GM23338 (cell line): ENCODE measurements around the gene CKM.

ENCODE experiments used
- CREB1 ChIP-seq: fragments of 250-450 bp; sonication (Bioruptor Pico); IDR thresholded peaks from 2 replicates; pipeline ENCODE4 v1.5.0; 2020; ENCODE audit warnings: low read depth, mild to moderate bottlenecking, moderate library complexity
- ETS1 ChIP-seq: IDR thresholded peaks from 2 replicates; pipeline ENCODE4 v1.6.1; 2016; ENCODE audit warnings: antibody characterized with exemption
- EZH2 ChIP-seq: fragments of 200-600 bp; sonication (generic); IDR thresholded peaks from one replicate; pipeline ENCODE4 v1.8.0; 2017; ENCODE audit warnings: antibody characterized with exemption, mild to moderate bottlenecking, low read depth; ENCODE audit not compliant: unreplicated experiment
- EZH2phosphoT487 ChIP-seq: fragments of 200-600 bp; sonication (generic); IDR thresholded peaks from one replicate; pipeline ENCODE4 v1.8.1; 2018; ENCODE audit warnings: antibody characterized with exemption; ENCODE audit not compliant: unreplicated experiment
- JUNB ChIP-seq: IDR thresholded peaks from one replicate; pipeline ENCODE4 v1.6.1; 2016; ENCODE audit warnings: antibody characterized with exemption; ENCODE audit not compliant: unreplicated experiment
- POLR2AphosphoS5 ChIP-seq: IDR thresholded peaks from 2 replicates; pipeline ENCODE4 v1.6.1; 2016; ENCODE audit warnings: antibody characterized with exemption, low read depth
- REST ChIP-seq: IDR thresholded peaks from one replicate; pipeline ENCODE4 v1.6.1; 2018; ENCODE audit warnings: antibody characterized with exemption; ENCODE audit not compliant: unreplicated experiment
- STAT1 ChIP-seq: IDR thresholded peaks from one replicate; pipeline ENCODE4 v1.6.1; 2016; ENCODE audit warnings: antibody characterized with exemption; ENCODE audit not compliant: unreplicated experiment
- TF ChIP-seq, protein P1 (sequence below), 2 experiments: fragments of 200-600 bp in 1 of 2; sonication (generic) in 1 of 2; conservative IDR thresholded peaks; 2 replicates each; pipeline versions ENCODE4 v1.5.1 to v1.6.1; 2016 to 2017; ENCODE audit warnings: antibody characterized with exemption in 2 of 2, low read depth in 2 of 2, mild to moderate bottlenecking in 2 of 2, moderate library complexity in 1 of 2
- TF ChIP-seq, protein P2 (sequence below): fragments of 250-450 bp; sonication (Bioruptor Pico); IDR thresholded peaks from 2 replicates; pipeline ENCODE4 v1.5.0; 2020; ENCODE audit warnings: mild to moderate bottlenecking, moderate library complexity

GRCh38 chr19:45262570-45262969 is 60.1 kb downstream of the CKM start:
- no peak for TF ChIP-seq POLR2AphosphoS5
- TF ChIP-seq, protein P1, sequence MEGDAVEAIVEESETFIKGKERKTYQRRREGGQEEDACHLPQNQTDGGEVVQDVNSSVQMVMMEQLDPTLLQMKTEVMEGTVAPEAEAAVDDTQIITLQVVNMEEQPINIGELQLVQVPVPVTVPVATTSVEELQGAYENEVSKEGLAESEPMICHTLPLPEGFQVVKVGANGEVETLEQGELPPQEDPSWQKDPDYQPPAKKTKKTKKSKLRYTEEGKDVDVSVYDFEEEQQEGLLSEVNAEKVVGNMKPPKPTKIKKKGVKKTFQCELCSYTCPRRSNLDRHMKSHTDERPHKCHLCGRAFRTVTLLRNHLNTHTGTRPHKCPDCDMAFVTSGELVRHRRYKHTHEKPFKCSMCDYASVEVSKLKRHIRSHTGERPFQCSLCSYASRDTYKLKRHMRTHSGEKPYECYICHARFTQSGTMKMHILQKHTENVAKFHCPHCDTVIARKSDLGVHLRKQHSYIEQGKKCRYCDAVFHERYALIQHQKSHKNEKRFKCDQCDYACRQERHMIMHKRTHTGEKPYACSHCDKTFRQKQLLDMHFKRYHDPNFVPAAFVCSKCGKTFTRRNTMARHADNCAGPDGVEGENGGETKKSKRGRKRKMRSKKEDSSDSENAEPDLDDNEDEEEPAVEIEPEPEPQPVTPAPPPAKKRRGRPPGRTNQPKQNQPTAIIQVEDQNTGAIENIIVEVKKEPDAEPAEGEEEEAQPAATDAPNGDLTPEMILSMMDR (conservative IDR thresholded peaks at IDR 0.05; ENCODE audit: low read depth in 2 of 2) = no peak
- TF ChIP-seq EZH2phosphoT487 = no peak
- no peak for TF ChIP-seq STAT1
- no peak for TF ChIP-seq CREB1 (CRISPR knock-in tag)
- no peak for TF ChIP-seq EZH2
- TF ChIP-seq ETS1 = no peak
- TF ChIP-seq REST = no peak
- no peak for TF ChIP-seq JUNB
- TF ChIP-seq, protein P2, sequence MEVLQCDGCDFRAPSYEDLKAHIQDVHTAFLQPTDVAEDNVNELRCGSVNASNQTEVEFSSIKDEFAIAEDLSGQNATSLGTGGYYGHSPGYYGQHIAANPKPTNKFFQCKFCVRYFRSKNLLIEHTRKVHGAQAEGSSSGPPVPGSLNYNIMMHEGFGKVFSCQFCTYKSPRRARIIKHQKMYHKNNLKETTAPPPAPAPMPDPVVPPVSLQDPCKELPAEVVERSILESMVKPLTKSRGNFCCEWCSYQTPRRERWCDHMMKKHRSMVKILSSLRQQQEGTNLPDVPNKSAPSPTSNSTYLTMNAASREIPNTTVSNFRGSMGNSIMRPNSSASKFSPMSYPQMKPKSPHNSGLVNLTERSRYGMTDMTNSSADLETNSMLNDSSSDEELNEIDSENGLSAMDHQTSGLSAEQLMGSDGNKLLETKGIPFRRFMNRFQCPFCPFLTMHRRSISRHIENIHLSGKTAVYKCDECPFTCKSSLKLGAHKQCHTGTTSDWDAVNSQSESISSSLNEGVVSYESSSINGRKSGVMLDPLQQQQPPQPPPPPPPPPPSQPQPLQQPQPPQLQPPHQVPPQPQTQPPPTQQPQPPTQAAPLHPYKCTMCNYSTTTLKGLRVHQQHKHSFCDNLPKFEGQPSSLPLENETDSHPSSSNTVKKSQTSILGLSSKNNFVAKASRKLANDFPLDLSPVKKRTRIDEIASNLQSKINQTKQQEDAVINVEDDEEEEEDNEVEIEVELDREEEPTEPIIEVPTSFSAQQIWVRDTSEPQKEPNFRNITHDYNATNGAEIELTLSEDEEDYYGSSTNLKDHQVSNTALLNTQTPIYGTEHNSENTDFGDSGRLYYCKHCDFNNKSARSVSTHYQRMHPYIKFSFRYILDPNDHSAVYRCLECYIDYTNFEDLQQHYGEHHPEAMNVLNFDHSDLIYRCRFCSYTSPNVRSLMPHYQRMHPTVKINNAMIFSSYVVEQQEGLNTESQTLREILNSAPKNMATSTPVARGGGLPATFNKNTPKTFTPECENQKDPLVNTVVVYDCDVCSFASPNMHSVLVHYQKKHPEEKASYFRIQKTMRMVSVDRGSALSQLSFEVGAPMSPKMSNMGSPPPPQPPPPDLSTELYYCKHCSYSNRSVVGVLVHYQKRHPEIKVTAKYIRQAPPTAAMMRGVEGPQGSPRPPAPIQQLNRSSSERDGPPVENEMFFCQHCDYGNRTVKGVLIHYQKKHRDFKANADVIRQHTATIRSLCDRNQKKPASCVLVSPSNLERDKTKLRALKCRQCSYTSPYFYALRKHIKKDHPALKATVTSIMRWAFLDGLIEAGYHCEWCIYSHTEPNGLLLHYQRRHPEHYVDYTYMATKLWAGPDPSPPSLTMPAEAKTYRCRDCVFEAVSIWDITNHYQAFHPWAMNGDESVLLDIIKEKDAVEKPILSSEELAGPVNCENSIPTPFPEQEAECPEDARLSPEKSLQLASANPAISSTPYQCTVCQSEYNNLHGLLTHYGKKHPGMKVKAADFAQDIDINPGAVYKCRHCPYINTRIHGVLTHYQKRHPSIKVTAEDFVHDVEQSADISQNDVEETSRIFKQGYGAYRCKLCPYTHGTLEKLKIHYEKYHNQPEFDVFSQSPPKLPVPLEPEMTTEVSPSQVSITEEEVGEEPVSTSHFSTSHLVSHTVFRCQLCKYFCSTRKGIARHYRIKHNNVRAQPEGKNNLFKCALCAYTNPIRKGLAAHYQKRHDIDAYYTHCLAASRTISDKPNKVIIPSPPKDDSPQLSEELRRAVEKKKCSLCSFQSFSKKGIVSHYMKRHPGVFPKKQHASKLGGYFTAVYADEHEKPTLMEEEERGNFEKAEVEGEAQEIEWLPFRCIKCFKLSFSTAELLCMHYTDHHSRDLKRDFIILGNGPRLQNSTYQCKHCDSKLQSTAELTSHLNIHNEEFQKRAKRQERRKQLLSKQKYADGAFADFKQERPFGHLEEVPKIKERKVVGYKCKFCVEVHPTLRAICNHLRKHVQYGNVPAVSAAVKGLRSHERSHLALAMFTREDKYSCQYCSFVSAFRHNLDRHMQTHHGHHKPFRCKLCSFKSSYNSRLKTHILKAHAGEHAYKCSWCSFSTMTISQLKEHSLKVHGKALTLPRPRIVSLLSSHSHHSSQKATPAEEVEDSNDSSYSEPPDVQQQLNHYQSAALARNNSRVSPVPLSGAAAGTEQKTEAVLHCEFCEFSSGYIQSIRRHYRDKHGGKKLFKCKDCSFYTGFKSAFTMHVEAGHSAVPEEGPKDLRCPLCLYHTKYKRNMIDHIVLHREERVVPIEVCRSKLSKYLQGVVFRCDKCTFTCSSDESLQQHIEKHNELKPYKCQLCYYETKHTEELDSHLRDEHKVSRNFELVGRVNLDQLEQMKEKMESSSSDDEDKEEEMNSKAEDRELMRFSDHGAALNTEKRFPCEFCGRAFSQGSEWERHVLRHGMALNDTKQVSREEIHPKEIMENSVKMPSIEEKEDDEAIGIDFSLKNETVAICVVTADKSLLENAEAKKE = no peak
